ENCODE measurements around the gene CDK10. TPM values are rescaled to one million over a fixed set of nuclear protein-coding genes. Genes with fewer than 3 reads are reported as not detected.

The CDK10 gene
- total RNA-seq (ENCODE audit: unreplicated experiment) = 56.9 TPM
- long read RNA-seq, partial matches to known transcripts = 2 of 25 reads
- long read RNA-seq, other reads (novel, unspliced or antisense) = 16 of 25 reads

DNA sequence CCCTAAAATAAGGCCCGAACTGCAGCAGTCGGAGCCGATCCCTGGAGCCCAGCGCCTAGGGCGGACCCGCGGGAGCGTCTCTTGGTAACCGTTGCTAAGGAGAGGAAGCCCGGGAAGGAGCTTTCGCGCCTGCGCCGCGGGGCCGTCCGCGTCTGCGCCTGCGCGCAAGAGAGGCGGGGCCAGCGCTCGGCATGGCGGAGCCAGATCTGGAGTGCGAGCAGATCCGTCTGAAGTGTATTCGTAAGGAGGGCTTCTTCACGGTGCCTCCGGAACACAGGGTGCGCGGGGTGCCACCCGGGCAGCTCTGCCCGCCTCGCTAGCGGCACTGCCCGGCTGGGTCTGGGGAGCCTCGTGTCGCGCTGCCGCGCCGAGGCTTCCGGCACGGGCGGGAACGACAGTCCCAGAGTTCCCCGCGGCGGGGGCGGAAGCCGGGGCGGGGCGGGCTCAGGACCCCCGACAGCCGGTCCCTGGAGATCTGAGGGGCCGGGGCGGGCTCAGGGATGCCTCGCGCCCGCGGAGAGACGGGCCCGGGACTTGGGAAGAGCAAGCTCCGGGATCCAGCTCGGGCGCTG lies at the start of gene CDK10:
CDK10 (plus strand) TSS at position 170 of the 572 bp plus-strand sequence; CDS start at position 192, 22 bp downstream.
- peak within 1 kb of the TSS; percentile 89 for H3K4me3 Mint-ChIP-seq (ENCODE audit: unreplicated experiment)
- DNase-seq = peak; percentile 95
- peaks cover 5% of the 10 kb centered on the region for H3K4me1 Mint-ChIP-seq (ENCODE audit: low read depth, unreplicated experiment)
- peaks cover 11% of the 10 kb centered on the region for H3K36me3 Mint-ChIP-seq (ENCODE audit: unreplicated experiment)
- peaks cover 9% of the 10 kb centered on the region for H3K9me3 Mint-ChIP-seq (ENCODE audit: unreplicated experiment)
- TF ChIP-seq CTCF (IDR thresholded peaks at IDR 0.05; ENCODE audit: partially characterized antibody, unreplicated experiment) = no peak
- H3K27me3 Mint-ChIP-seq (ENCODE audit: unreplicated experiment) = peaks cover 8% of the 10 kb centered on the region
- peak within 1 kb of the TSS; percentile 55 for H3K27ac Mint-ChIP-seq (ENCODE audit: unreplicated experiment)

DNA sequence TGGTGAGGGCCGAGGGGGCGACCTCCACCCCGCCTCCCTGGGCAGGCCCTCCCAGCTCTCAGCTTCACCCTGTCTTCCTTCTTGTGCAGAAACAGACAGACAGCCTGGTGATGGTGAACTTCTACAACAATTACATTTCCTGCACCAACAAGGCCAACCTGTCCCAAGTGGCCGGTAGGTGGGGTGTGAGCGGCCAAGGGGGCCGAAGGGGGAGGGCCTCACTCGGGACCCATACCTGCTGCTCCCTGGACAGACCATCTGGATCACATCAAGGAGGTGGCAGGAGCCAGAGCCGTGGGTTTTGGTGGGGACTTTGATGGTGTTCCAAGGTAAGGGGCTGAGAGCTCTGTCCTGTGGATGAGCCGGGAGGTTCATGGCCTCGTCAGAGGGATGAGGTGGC lies 49.1 kb upstream of the CDK10 start:
- H3K36me3 Mint-ChIP-seq (ENCODE audit: unreplicated experiment) = no peaks in the 10 kb centered on the region
- no peak overlapping the region for H3K27ac Mint-ChIP-seq (ENCODE audit: unreplicated experiment)
- no peak overlapping the region for H3K4me3 Mint-ChIP-seq (ENCODE audit: unreplicated experiment)
- H3K4me1 Mint-ChIP-seq (ENCODE audit: low read depth, unreplicated experiment) = peaks cover 7% of the 10 kb centered on the region
- DNase-seq = no peak
- H3K27me3 Mint-ChIP-seq (ENCODE audit: unreplicated experiment) = peaks cover 4% of the 10 kb centered on the region
- TF ChIP-seq CTCF (IDR thresholded peaks at IDR 0.05; ENCODE audit: partially characterized antibody, unreplicated experiment) = no peak
- peaks cover 4% of the 10 kb centered on the region for H3K9me3 Mint-ChIP-seq (ENCODE audit: unreplicated experiment)

- H3K4me3 Mint-ChIP-seq (ENCODE audit: unreplicated experiment) = no peak overlapping the region
- TF ChIP-seq CTCF (IDR thresholded peaks at IDR 0.05; ENCODE audit: partially characterized antibody, unreplicated experiment) = no peak
- peaks cover 5% of the 10 kb centered on the region for H3K9me3 Mint-ChIP-seq (ENCODE audit: unreplicated experiment)
- peaks cover 9% of the 10 kb centered on the region for H3K27me3 Mint-ChIP-seq (ENCODE audit: unreplicated experiment)
- peaks cover 7% of the 10 kb centered on the region for H3K4me1 Mint-ChIP-seq (ENCODE audit: low read depth, unreplicated experiment)
- H3K27ac Mint-ChIP-seq (ENCODE audit: unreplicated experiment) = no peak overlapping the region
- no peak for DNase-seq
- H3K36me3 Mint-ChIP-seq (ENCODE audit: unreplicated experiment) = no peaks in the 10 kb centered on the region
These were observed 48.0 kb upstream of the CDK10 start for GRCh38 chr16:89638455-89638854.

DNA sequence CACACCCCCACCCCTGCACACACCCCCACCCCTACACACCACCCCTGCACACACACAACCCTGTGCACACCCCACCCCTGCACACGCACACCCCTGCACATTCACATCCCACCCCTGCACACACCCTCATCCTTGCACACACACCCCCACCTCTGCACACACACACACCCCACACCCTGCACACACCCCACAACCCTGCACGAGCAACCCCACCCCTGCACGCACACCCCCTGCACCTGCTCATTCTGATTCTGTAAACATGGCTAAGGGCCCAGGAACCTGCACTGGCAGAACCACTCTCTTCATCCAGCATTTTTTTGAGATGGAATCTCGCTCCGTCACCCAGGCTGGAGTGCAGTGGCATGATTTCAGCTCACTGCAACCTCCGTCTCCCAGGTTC lies 47.1 kb upstream of the CDK10 start:
- Mint-ChIP-seq H3K36me3 (ENCODE audit: unreplicated experiment) (no peaks in the 10 kb centered on the region), H3K4me3 (ENCODE audit: unreplicated experiment) (no peak overlapping the region), H3K4me1 (ENCODE audit: low read depth, unreplicated experiment) (peaks cover 7% of the 10 kb centered on the region), H3K27me3 (ENCODE audit: unreplicated experiment) (peaks cover 8% of the 10 kb centered on the region), H3K9me3 (ENCODE audit: unreplicated experiment) (peaks cover 5% of the 10 kb centered on the region), H3K27ac (ENCODE audit: unreplicated experiment) (no peak overlapping the region)
- no peak for DNase-seq
- no peak for TF ChIP-seq CTCF (IDR thresholded peaks at IDR 0.05; ENCODE audit: partially characterized antibody, unreplicated experiment)

- H3K4me1 Mint-ChIP-seq (ENCODE audit: low read depth, unreplicated experiment) = peaks cover 7% of the 10 kb centered on the region
These were observed 44.9 kb upstream of the CDK10 start for GRCh38 chr16:89641458-89642119.

More at GRCh38 chr16:89641458-89642119, 44.9 kb upstream of the CDK10 start:
- Mint-ChIP-seq H3K4me3 (ENCODE audit: unreplicated experiment) (peak overlapping the region; percentile 25), H3K9me3 (ENCODE audit: unreplicated experiment) (peaks cover 5% of the 10 kb centered on the region), H3K27ac (ENCODE audit: unreplicated experiment) (no peak overlapping the region), H3K36me3 (ENCODE audit: unreplicated experiment) (no peaks in the 10 kb centered on the region), H3K27me3 (ENCODE audit: unreplicated experiment) (peaks cover 8% of the 10 kb centered on the region)
- TF ChIP-seq CTCF (IDR thresholded peaks at IDR 0.05; ENCODE audit: partially characterized antibody, unreplicated experiment) = peak; percentile 7
- no peak for DNase-seq

All from glutamatergic neuron (in vitro differentiated cells).